Liver (tissue), 9 donors: Measurements from ENCODE around the gene SOBP. TPM values are rescaled to one million over a fixed set of nuclear protein-coding genes. Genes with fewer than 3 reads are reported as not detected.
"Not testable (repeated sequence)": the region's sequence is repeated elsewhere in the genome, so short reads cannot be mapped to it uniquely, and the experiment has no call there.

ENCODE experiments used
- DNase-seq: peaks from one replicate; pipeline ENCODE4 v3.0.0-alpha.2; 2017; ENCODE audit warnings: low spot score
- H3K27ac ChIP-seq, 2 donors: one replicate each; pipeline ENCODE4 v1.7.0; 2013; ENCODE audit warnings: inconsistent platforms in 2 of 2, low read length in 2 of 2, control low read depth in 1 of 2, low read depth in 1 of 2, mild to moderate bottlenecking in 1 of 2
- H3K27me3 ChIP-seq, 4 donors: one replicate each; pipeline versions ENCODE4 v1.6.1 to v1.7.0; 2013; ENCODE audit warnings: low read length in 3 of 4, inconsistent platforms in 1 of 4, mild to moderate bottlenecking in 1 of 4, moderate library complexity in 1 of 4; ENCODE audit not compliant: control insufficient read depth in 4 of 4, insufficient read depth in 4 of 4
- H3K36me3 ChIP-seq, 4 donors: one replicate each; pipeline versions ENCODE4 v1.6.1 to v1.7.0; 2013; ENCODE audit warnings: low read length in 3 of 4, mild to moderate bottlenecking in 3 of 4, low read depth in 1 of 4, moderate library complexity in 1 of 4; ENCODE audit not compliant: control insufficient read depth in 4 of 4, insufficient read depth in 3 of 4
- H3K4me1 ChIP-seq, 4 donors: one replicate each; pipeline versions ENCODE4 v1.6.1 to v1.7.0; 2013; ENCODE audit warnings: low read length in 3 of 4, mild to moderate bottlenecking in 3 of 4, moderate library complexity in 1 of 4; ENCODE audit not compliant: control insufficient read depth in 4 of 4, insufficient read depth in 4 of 4
- H3K4me3 ChIP-seq, 3 donors: one replicate each; pipeline versions ENCODE4 v1.6.1 to v1.7.0; 2013; ENCODE audit warnings: low read length in 3 of 3, control low read depth in 1 of 3, low read depth in 1 of 3, mild to moderate bottlenecking in 1 of 3
- H3K9ac ChIP-seq, 2 donors: one replicate each; pipeline ENCODE4 v1.7.0; 2013; ENCODE audit warnings: low read length in 2 of 2, mild to moderate bottlenecking in 2 of 2, moderate library complexity in 2 of 2, control low read depth in 1 of 2, low read depth in 1 of 2
- H3K9me3 ChIP-seq, 4 donors: one replicate each; pipeline versions ENCODE4 v1.6.1 to v1.7.0; 2013; ENCODE audit warnings: low read length in 3 of 4; ENCODE audit not compliant: control insufficient read depth in 4 of 4
- CTCF ChIP-seq: fragments of 150-350 bp; IDR thresholded peaks from 2 replicates; pipeline ENCODE4 v1.5.1; 2017; ENCODE audit warnings: improper control_type of control experiment, low read depth, low read length; ENCODE audit not compliant: missing input control
- EGR1 ChIP-seq, 2 donors: IDR thresholded peaks; 2 replicates each; pipeline ENCODE4 v1.6.1; 2016 to 2018; ENCODE audit warnings: antibody characterized with exemption in 2 of 2, low read depth in 2 of 2
- FOXA1 ChIP-seq: IDR thresholded peaks from 2 replicates; pipeline ENCODE4 v1.6.1; 2016; ENCODE audit warnings: antibody characterized with exemption
- FOXA2 ChIP-seq: IDR thresholded peaks from 2 replicates; pipeline ENCODE4 v1.6.1; 2016; ENCODE audit warnings: antibody characterized with exemption
- GABPA ChIP-seq, 2 donors: IDR thresholded peaks in 1 of 2; conservative IDR thresholded peaks in 1 of 2; 2 replicates each; pipeline ENCODE4 v1.6.1; 2016; ENCODE audit warnings: antibody characterized with exemption in 2 of 2, mild to moderate bottlenecking in 1 of 2, moderate library complexity in 1 of 2
- HNF4G ChIP-seq: IDR thresholded peaks from 2 replicates; pipeline ENCODE4 v1.6.1; 2016; ENCODE audit warnings: antibody characterized with exemption
- JUND ChIP-seq, 2 donors: IDR thresholded peaks; 2 replicates each; pipeline ENCODE4 v1.6.1; 2016; ENCODE audit warnings: antibody characterized with exemption in 2 of 2
- RXRA ChIP-seq, 2 donors: IDR thresholded peaks; 2 replicates each; pipeline ENCODE4 v1.6.1; 2017 to 2018; ENCODE audit warnings: antibody characterized with exemption in 2 of 2, mild to moderate bottlenecking in 1 of 2
- SP1 ChIP-seq: IDR thresholded peaks from 2 replicates; pipeline ENCODE4 v1.6.1; 2018; ENCODE audit warnings: antibody characterized with exemption, mild to moderate bottlenecking
- TAF1 ChIP-seq: conservative IDR thresholded peaks from 2 replicates; pipeline ENCODE4 v1.6.1; 2016; ENCODE audit warnings: antibody characterized with exemption, mild to moderate bottlenecking
- YY1 ChIP-seq: IDR thresholded peaks from 2 replicates; pipeline ENCODE4 v1.6.1; 2016; ENCODE audit warnings: antibody characterized with exemption, mild to moderate bottlenecking
- ZBTB33 ChIP-seq: IDR thresholded peaks from 2 replicates; pipeline ENCODE4 v1.6.1; 2016; ENCODE audit warnings: antibody characterized with exemption
- WGBS: extraction: QIAGEN DNeasy Blood & Tissue Kit; methylation state at CpG from one replicate; pipeline ENCODE4 v1.1.7; 2013; 5-methylcytosine and 5-hydroxymethylcytosine counted together
- polyA plus RNA-seq, 2 donors: library from polyadenylated mRNA; stranded (reverse) in 1 of 2; unstranded in 1 of 2; fragments of 200-250 nt in 1 of 2; fragments of >200 nt in 1 of 2; fragmentation: Nextera tagmentation in 1 of 2; extraction: Ambion mirVana in 1 of 2; gene quantifications; one replicate each; pipeline versions ENCODE4 v1.2.1 to v1.2.3, GENCODE V29; 2013 to 2015
- total RNA-seq, 2 donors: library from RNA; depleted of rRNA; stranded (reverse); fragments of >200 nt; gene quantifications; one replicate each; pipeline ENCODE4 v1.2.3, GENCODE V29; 2014
- donor health status: healthy.
- donor health status: healthy.
- donor health status: healthy.
- donor health status: healthy.
- donor health status: healthy.

SOBP gene
- total and polyA plus RNA-seq, 4 donors = 0.99 to 5.4 (median 1.9) TPM

DNA sequence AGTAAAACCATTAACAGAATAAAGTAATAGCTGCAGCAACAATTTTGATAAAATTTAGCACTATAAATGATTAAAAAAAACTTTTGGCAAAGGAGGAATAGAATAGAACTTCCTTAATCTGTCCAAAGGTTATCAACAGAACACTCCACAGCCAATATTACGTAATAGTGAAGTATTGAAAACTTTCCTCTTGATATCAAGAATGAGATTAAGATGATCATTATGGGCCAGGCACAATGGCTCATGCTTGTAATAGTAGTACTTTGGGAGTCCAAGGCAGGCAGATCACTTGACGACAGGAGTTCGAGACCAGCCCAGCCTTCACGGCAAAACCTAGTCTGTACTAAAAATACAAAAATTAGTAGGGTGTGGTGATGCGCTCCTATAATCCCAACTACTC is 26.0 kb downstream of the SOBP start:
- H3K4me3 ChIP-seq = no peak overlapping the region
- H3K9ac ChIP-seq = no peak overlapping the region
- TF ChIP-seq FOXA2 (no peak), FOXA1 (no peak), HNF4G (no peak), RXRA (IDR thresholded peaks at IDR 0.05) (no peak), EGR1 (IDR thresholded peaks at IDR 0.05; ENCODE audit: low read depth in 2 of 2) (no peak)
- H3K36me3 ChIP-seq = no peaks in the 10 kb centered on the region
- peaks cover 0 to 3% (median 2%) of the 10 kb centered on the region in 4 donors for H3K9me3 ChIP-seq
- WGBS = over 99% methylated on average over 5 of the region's 5 CpGs
- H3K27me3 ChIP-seq = no peaks in the 10 kb centered on the region
- DNase-seq = no peak
- H3K4me1 ChIP-seq = no peaks in the 10 kb centered on the region
- H3K27ac ChIP-seq = no peak overlapping the region

DNA sequence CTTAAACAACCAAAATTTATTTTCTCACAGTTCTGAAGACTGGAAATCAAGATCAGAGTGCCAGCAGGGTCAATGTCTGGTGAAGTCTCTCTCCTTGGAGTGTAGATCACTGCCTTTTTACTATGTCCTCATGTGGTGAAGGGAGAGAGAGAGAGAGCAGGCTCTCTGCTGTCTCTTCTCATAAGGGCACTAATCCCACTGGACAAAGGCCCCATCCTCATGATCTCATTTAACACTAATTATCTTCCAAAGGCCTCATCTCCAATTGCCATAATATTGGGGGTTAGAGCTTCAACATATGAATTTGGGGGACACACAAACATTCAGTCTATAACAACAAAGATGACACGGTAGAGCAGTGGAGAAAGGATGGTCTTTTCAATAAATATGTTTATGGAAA is 27.4 kb downstream of the SOBP start:
- H3K36me3 ChIP-seq = no peaks in the 10 kb centered on the region
- H3K4me1 ChIP-seq = no peaks in the 10 kb centered on the region
- H3K27ac ChIP-seq = no peak overlapping the region
- WGBS = 95% methylated on average over 1 of the region's 1 CpG
- no peak overlapping the region for H3K9ac ChIP-seq
- peaks cover 0 to 3% (median 2%) of the 10 kb centered on the region in 4 donors for H3K9me3 ChIP-seq
- H3K27me3 ChIP-seq = no peaks in the 10 kb centered on the region
- no peak for DNase-seq
- no peak overlapping the region for H3K4me3 ChIP-seq
- TF ChIP-seq SP1 (no peak), TAF1 (no peak), JUND (IDR thresholded peaks at IDR 0.05) (no peak)

DNA sequence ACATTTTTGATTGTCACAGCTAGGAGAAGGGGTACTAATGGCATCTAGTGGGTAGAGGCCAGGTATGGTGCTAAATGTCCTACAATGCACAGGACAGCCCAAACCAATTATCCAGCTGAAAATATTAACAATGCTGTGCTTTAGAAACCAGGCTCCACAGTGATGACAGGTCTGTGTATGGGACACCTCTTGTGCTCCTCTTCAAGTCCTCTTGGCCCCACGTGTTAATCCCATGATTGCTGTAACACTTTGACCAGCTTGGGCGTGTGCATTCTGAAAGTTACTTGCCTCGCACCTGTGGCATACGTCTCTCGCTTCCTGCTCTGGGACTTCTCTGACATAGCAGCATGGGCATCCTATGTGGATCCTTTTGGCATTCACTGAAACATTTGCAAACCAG is 29.3 kb downstream of the SOBP start:
- not testable (repeated sequence) for H3K4me1 ChIP-seq, H3K9ac ChIP-seq, H3K27me3 ChIP-seq, H3K9me3 ChIP-seq, H3K27ac ChIP-seq, H3K4me3 ChIP-seq, H3K36me3 ChIP-seq, DNase-seq
- 95% methylated on average over 5 of the region's 5 CpGs for whole genome bisulfite sequencing

- H3K9ac ChIP-seq, H3K27ac ChIP-seq, H3K27me3 ChIP-seq, H3K4me1 ChIP-seq, H3K9me3 ChIP-seq, H3K36me3 ChIP-seq, DNase-seq, H3K4me3 ChIP-seq: not testable (repeated sequence)
- WGBS = 0% methylated on average over 1 of the region's 2 CpGs
Measured at GRCh38 chr6:107520706-107521105, 30.8 kb downstream of the SOBP start.

- Histone ChIP-seq H3K4me1 (no peaks in the 10 kb centered on the region), H3K4me3 (no peak overlapping the region), H3K27me3 (no peaks in the 10 kb centered on the region), H3K9me3 (no peaks in the 10 kb centered on the region), H3K27ac (no peak overlapping the region), H3K9ac (no peak overlapping the region), H3K36me3 (no peaks in the 10 kb centered on the region)
- no peak for DNase-seq
- WGBS = 91% methylated on average over 5 of the region's 5 CpGs
- no peak for TF ChIP-seq GABPA (IDR thresholded peaks at IDR 0.05 in 1 of 2, conservative IDR thresholded peaks at IDR 0.05 in 1 of 2)
- no peak for TF ChIP-seq HNF4G
- no peak for TF ChIP-seq SP1
- no peak for TF ChIP-seq EGR1 (IDR thresholded peaks at IDR 0.05; ENCODE audit: low read depth in 2 of 2)
- no peak for TF ChIP-seq ZBTB33
- TF ChIP-seq YY1 = no peak
- TF ChIP-seq CTCF = no peak
Measured at GRCh38 chr6:107523054-107523791, 33.3 kb downstream of the SOBP start.
